ENCODE measurements around the gene ACRBP. TPM values are rescaled to one million over a fixed set of nuclear protein-coding genes. Genes with fewer than 3 reads are reported as not detected.
"Not testable (repeated sequence)": the region's sequence is repeated elsewhere in the genome, so short reads cannot be mapped to it uniquely, and the experiment has no call there.

The ACRBP gene
- total RNA-seq, 1 experiment from 2014 or later: 0.54 TPM

DNA sequence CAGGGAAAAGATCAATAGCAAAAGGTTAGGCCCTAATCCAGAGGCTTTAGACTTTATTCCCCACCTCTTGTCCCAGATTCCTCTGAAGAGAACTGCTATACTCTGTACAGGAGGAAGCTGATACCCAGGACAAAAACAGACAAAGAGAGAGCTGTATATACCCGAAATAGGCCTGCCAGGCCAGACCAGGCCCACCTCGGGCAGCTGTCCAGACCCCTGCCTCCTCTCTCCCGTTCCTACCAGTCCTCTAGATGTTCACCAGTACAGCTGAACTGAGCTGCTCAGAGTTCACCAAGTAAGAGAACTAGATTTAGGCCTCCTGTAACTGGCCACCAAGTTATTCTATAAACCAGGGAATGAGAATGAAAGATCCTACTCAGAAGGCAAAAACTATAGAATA, 44.7 kb downstream of the ACRBP start:
- intact Hi-C loops (cut with micrococcal nuclease; ENCODE audit: unreplicated experiment) (no loop called here), in situ Hi-C loops (cut with HindIII; ENCODE audit: low pct_unique_long_range_greater_than_20kb, low sequenced_read_pairs) (no loop called here)
- no peak overlapping the region for H3K4me3 ChIP-seq (ENCODE audit: low read depth in 2 of 2, low read length in 2 of 2)
- H3K9me3 ChIP-seq (ENCODE audit: control insufficient read depth, insufficient read depth, low read depth, low read length): no peaks in the 10 kb centered on the region
- no peak for TF ChIP-seq REST (IDR thresholded peaks at IDR 0.05; ENCODE audit: insufficient read depth in 1 of 2, low read depth in 2 of 2, low read length in 1 of 2)
- TF ChIP-seq, protein P1, sequence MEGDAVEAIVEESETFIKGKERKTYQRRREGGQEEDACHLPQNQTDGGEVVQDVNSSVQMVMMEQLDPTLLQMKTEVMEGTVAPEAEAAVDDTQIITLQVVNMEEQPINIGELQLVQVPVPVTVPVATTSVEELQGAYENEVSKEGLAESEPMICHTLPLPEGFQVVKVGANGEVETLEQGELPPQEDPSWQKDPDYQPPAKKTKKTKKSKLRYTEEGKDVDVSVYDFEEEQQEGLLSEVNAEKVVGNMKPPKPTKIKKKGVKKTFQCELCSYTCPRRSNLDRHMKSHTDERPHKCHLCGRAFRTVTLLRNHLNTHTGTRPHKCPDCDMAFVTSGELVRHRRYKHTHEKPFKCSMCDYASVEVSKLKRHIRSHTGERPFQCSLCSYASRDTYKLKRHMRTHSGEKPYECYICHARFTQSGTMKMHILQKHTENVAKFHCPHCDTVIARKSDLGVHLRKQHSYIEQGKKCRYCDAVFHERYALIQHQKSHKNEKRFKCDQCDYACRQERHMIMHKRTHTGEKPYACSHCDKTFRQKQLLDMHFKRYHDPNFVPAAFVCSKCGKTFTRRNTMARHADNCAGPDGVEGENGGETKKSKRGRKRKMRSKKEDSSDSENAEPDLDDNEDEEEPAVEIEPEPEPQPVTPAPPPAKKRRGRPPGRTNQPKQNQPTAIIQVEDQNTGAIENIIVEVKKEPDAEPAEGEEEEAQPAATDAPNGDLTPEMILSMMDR (IDR thresholded peaks at IDR 0.05): no peak
- TF ChIP-seq TCF7L2 (IDR thresholded peaks at IDR 0.05; ENCODE audit: low read depth, low read length): no peak
- TF ChIP-seq SIN3A (IDR thresholded peaks at IDR 0.05; ENCODE audit: borderline replicate concordance, insufficient read depth, low read depth, low read length): no peak
- no peak for TF ChIP-seq POLR2AphosphoS5 (IDR thresholded peaks at IDR 0.05; ENCODE audit: low read depth, low read length)
- no peak for DNase-seq (ENCODE audit: low read depth, low spot score)
- H3K4me1 ChIP-seq (ENCODE audit: control insufficient read depth, insufficient read depth, low read length): peaks cover 12% of the 10 kb centered on the region; the same call in 1 of the 2 replicates
- H3K27ac ChIP-seq (ENCODE audit: low read length): no peak overlapping the region
- BruUV-seq (replicated peaks): no TSS peak
- no peaks in the 10 kb centered on the region for H3K27me3 ChIP-seq (ENCODE audit: control insufficient read depth, insufficient read depth, low read length)
- POLR2A ChIA-PET: no interaction called here
- CTCF ChIA-PET: no interaction called here
- no peak for ATAC-seq
- peaks cover 10% of the 10 kb centered on the region; the same call in 1 of the 2 replicates for H3K36me3 ChIP-seq (ENCODE audit: control insufficient read depth, insufficient read depth, low read length)

GRCh38 chr12:6595673-6596072, 51.6 kb downstream of the ACRBP start:
- ChIA-PET CTCF (interaction anchor here (0.7 kb wide), 2 partner anchors 33 to 269 kb away, joined by 5 to 7 read pairs; no protein-coding TSS in a partner anchor), POLR2A (interaction anchor here (0.7 kb wide), 1 partner anchor 28 kb away, joined by 4 read pairs; no protein-coding TSS in a partner anchor)
- H3K4me1 ChIP-seq (ENCODE audit: control insufficient read depth, insufficient read depth, low read length); H3K27ac ChIP-seq (ENCODE audit: low read length); DNase-seq (ENCODE audit: low read depth, low spot score); ATAC-seq; H3K4me3 ChIP-seq (ENCODE audit: low read depth in 2 of 2, low read length in 2 of 2); in situ Hi-C loops (cut with HindIII; ENCODE audit: low pct_unique_long_range_greater_than_20kb, low sequenced_read_pairs); BruUV-seq (replicated peaks); intact Hi-C loops (cut with micrococcal nuclease; ENCODE audit: unreplicated experiment); H3K27me3 ChIP-seq (ENCODE audit: control insufficient read depth, insufficient read depth, low read length); H3K9me3 ChIP-seq (ENCODE audit: control insufficient read depth, insufficient read depth, low read depth, low read length): not testable (repeated sequence)
- peaks cover 13% of the 10 kb centered on the region for H3K36me3 ChIP-seq (ENCODE audit: control insufficient read depth, insufficient read depth, low read length)

DNA sequence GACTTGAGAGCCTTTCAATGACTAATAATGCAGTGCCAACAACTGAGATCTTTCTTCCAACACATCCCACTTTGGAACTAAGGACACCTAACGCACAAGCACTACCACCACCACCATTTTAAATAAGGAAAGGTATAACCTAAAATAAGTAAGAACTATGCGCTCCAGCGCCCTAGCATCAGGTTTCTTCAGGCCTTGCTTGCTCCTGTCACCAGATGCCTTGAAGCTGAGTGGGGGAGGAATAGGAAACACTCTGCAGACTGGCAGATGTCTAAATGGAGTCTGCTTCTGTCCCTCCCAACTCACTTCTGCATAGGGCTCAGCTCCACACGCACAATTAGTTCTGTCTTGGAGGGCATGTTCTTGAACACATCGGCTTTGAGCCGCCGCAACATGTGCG, 55.1 kb downstream of the ACRBP start:
- H3K36me3 ChIP-seq (ENCODE audit: control insufficient read depth, insufficient read depth, low read length): peaks cover 24% of the 10 kb centered on the region
- ChIA-PET CTCF (no interaction called here), POLR2A (no interaction called here)
- no peak for TF ChIP-seq POLR2AphosphoS5 (IDR thresholded peaks at IDR 0.05; ENCODE audit: low read depth, low read length)
- TF ChIP-seq, protein P1 (IDR thresholded peaks at IDR 0.05): no peak
- no peak for TF ChIP-seq REST (IDR thresholded peaks at IDR 0.05; ENCODE audit: insufficient read depth in 1 of 2, low read depth in 2 of 2, low read length in 1 of 2)
- no peak for TF ChIP-seq SIN3A (IDR thresholded peaks at IDR 0.05; ENCODE audit: borderline replicate concordance, insufficient read depth, low read depth, low read length)
- no peak for TF ChIP-seq TCF7L2 (IDR thresholded peaks at IDR 0.05; ENCODE audit: low read depth, low read length)
- no TSS peak for BruUV-seq (replicated peaks)
- in situ Hi-C loops (cut with HindIII; ENCODE audit: low pct_unique_long_range_greater_than_20kb, low sequenced_read_pairs) (no loop called here), intact Hi-C loops (cut with micrococcal nuclease; ENCODE audit: unreplicated experiment) (no loop called here)
- H3K4me3 ChIP-seq (ENCODE audit: low read depth in 2 of 2, low read length in 2 of 2): no peak overlapping the region
- ATAC-seq (no peak), DNase-seq (ENCODE audit: low read depth, low spot score) (no peak)
- no peaks in the 10 kb centered on the region for H3K27me3 ChIP-seq (ENCODE audit: control insufficient read depth, insufficient read depth, low read length)
- no peaks in the 10 kb centered on the region for H3K9me3 ChIP-seq (ENCODE audit: control insufficient read depth, insufficient read depth, low read depth, low read length)
- no peaks in the 10 kb centered on the region for H3K4me1 ChIP-seq (ENCODE audit: control insufficient read depth, insufficient read depth, low read length)
- no peak overlapping the region for H3K27ac ChIP-seq (ENCODE audit: low read length)

All from Panc1 (cell line).